ENCODE measurements around the gene PGA3. TPM values are rescaled to one million over a fixed set of nuclear protein-coding genes. Genes with fewer than 3 reads are reported as not detected.
"Not testable (repeated sequence)": the region's sequence is repeated elsewhere in the genome, so short reads cannot be mapped to it uniquely, and the experiment has no call there.

Gene PGA3
- total RNA-seq, 2 donors from 2014 or later = not detected

DNA sequence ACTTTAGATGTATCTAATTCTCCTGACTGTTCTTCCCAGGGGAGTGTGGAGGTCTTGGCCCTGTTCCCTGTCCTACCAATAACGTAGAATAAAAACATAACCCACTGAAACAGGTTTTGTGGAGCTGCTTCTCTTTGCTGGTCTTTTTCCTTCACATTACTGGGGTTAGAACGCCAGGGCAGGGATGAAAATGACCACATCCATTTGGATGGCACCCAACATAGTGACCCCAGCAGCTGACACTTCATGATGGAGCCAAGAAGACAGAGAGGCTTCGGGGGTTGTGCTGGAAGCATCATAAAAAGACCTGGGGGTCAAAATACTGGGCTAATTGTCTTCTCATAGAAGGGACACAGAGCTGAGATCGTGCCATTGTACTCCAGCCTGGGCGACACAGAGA lies 28.3 kb downstream of the PGA3 start:
- H3K27ac Mint-ChIP-seq; ATAC-seq; DNase-seq (ENCODE audit: low spot score); H3K4me1 Mint-ChIP-seq (ENCODE audit: low read depth in 2 of 2); H3K9me3 Mint-ChIP-seq; H3K36me3 Mint-ChIP-seq; H3K4me3 Mint-ChIP-seq; H3K27me3 Mint-ChIP-seq: not testable (repeated sequence)

DNA sequence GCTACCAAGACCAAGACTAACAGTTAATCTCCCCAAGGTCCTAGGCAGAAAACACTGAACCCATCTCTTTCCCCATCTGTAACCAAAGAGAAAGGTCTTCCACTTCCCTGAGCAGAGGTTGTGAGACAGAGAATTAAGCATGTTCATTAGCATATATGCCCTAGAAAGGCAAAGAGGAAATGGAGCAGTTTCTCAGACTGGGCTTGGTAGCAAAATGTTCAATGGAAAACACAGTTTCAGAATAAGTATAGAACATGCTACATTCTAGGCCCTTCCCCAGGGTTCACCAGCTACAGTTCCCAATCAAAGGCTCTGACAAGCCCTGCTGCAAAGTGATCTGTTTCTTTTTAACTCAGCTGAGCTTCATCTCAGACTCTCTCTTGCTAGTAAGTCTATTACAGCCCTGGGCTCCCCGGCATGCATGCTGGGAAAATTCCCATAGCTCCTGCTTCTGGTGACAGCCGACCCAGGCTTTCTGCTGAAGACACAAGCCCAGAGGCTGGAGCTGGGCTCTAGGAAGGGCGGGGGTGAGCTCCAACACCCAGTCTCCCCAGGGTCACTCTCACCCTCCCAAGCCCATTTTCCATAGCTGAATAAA lies 29.3 kb downstream of the PGA3 start:
- H3K4me3 Mint-ChIP-seq; H3K4me1 Mint-ChIP-seq (ENCODE audit: low read depth in 2 of 2); DNase-seq (ENCODE audit: low spot score); H3K36me3 Mint-ChIP-seq; ATAC-seq; H3K9me3 Mint-ChIP-seq; H3K27ac Mint-ChIP-seq; H3K27me3 Mint-ChIP-seq: not testable (repeated sequence)

DNA sequence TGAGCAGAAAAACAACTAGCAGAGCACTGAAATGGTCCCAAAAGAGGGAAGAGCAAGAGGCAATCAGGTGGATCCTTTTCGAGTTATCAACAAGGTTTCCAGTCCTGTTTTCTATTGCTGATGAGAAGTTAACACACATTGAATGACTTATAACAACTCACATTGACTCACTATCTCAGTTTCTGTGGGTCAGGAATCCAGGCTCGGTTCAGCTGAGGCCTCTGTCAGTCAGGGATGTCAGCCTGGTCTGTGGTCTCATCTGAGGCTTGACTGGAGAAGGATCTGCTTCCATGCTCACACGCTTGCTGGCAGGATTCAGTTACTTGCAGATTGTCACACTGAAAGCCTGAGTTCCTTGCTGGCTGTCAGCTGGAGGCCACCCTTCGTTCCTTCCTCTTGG lies 33.8 kb downstream of the PGA3 start:
- DNase-seq (ENCODE audit: low spot score); H3K36me3 Mint-ChIP-seq; H3K4me1 Mint-ChIP-seq (ENCODE audit: low read depth in 2 of 2); H3K27ac Mint-ChIP-seq; H3K4me3 Mint-ChIP-seq; ATAC-seq; H3K9me3 Mint-ChIP-seq; H3K27me3 Mint-ChIP-seq: not testable (repeated sequence)

DNA sequence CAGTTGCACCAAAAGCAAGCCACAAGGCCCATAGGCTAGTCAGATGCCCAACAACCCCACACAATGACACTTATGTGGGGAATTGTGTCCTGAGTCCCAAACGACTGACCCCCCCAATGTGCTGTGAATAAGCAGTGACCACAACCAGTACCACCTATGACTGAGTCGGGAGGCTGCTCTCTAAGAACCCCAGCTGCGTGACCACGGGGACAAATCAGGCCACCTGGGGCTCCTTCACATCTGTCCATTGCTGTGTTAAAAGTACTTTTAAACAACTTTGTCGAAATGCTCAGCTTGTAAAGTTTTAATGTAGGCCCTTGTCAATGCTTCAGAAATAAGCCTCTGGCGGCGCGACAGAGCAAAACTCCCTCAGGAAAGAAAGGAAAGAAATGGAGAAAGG lies 37.0 kb downstream of the PGA3 start:
- ATAC-seq; H3K27ac Mint-ChIP-seq; H3K9me3 Mint-ChIP-seq; H3K27me3 Mint-ChIP-seq; DNase-seq (ENCODE audit: low spot score); H3K36me3 Mint-ChIP-seq; H3K4me3 Mint-ChIP-seq; H3K4me1 Mint-ChIP-seq (ENCODE audit: low read depth in 2 of 2): not testable (repeated sequence)

DNA sequence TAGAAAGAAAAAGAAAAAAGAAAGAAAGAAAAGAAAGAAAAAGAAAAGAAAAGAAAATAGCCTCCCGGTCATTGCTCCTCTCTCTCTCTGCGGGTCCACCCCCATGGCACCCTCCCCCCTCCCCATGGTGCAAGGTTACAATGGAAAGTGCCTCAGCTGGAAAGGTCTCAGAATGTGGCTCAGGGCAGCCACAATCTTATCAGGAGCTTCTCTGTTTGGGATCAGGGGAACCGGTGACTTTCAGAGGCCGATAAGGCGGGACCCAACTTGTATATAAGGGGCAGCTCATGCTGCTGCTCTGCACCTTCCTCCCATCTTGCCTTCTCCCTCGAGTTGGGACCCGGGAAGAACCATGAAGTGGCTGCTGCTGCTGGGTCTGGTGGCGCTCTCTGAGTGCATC lies 37.6 kb downstream of the PGA3 start, which contains the start of gene PGA5:
Gene PGA5, plus strand, starts transcription at position 301 of the 400 bp plus-strand sequence. Its CDS starts 52 bp downstream, at position 353.
- H3K27me3 Mint-ChIP-seq; DNase-seq (ENCODE audit: low spot score); H3K4me1 Mint-ChIP-seq (ENCODE audit: low read depth in 2 of 2); H3K4me3 Mint-ChIP-seq; H3K36me3 Mint-ChIP-seq; H3K27ac Mint-ChIP-seq; H3K9me3 Mint-ChIP-seq; ATAC-seq: not testable (repeated sequence)

DNA sequence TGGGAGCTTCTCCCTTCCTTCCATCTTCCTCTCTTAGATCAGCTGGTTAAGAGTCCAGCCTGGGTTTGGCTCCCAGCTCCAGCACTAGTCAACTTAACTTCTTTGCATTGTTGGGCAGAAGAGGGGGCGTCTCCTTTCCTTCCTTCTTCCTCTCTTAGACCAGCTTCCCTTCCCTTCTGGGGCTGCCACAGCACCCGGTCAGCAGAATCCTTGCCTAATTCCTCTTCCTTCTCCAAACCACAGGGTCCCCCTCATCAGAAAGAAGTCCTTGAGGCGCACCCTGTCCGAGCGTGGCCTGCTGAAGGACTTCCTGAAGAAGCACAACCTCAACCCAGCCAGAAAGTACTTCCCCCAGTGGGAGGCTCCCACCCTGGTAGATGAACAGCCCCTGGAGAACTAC lies 38.2 kb downstream of the PGA3 start:
- not testable (repeated sequence) for H3K36me3 Mint-ChIP-seq; DNase-seq (ENCODE audit: low spot score)

DNA sequence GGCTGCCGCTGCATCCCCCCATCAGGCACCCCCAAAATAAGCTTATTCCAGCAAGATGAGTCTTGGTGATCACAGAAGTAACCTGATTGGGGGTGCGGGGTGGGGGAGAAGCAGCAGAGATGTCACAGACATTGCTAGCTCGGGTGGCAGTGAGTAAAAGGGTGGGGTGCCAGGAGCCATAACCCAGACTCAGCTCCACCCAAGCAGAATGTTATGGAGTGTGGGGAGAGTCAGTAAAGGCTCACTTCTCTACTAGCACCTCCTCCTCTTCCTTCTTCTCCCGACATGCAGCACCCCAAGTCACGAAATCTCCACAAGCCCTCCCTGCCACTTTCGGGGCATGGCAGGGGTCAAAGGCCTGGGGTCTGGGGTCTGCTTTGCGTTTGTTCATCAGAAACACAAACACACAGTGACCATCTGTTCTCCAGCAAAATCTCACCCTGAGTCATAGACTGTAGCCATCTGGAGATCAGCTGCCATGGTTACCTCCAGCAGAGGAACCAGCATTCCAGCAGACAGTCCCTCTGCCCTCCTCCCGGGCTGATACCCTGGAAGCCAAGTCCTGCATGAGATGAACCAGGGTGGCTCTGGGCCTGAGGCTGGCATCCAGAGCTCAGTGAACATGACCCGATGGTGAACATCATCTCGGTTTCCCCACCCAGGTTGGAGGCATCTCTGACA lies 42.1 kb downstream of the PGA3 start:
- H3K9me3 Mint-ChIP-seq; H3K4me1 Mint-ChIP-seq (ENCODE audit: low read depth in 2 of 2); ATAC-seq; H3K36me3 Mint-ChIP-seq; H3K27me3 Mint-ChIP-seq; H3K27ac Mint-ChIP-seq; H3K4me3 Mint-ChIP-seq; DNase-seq (ENCODE audit: low spot score): not testable (repeated sequence)

More for the DNA sequence above, 38.2 kb downstream of the PGA3 start:
- H3K9me3 Mint-ChIP-seq; ATAC-seq; H3K27me3 Mint-ChIP-seq; H3K27ac Mint-ChIP-seq; H3K4me3 Mint-ChIP-seq; H3K4me1 Mint-ChIP-seq (ENCODE audit: low read depth in 2 of 2): not testable (repeated sequence)

DNA sequence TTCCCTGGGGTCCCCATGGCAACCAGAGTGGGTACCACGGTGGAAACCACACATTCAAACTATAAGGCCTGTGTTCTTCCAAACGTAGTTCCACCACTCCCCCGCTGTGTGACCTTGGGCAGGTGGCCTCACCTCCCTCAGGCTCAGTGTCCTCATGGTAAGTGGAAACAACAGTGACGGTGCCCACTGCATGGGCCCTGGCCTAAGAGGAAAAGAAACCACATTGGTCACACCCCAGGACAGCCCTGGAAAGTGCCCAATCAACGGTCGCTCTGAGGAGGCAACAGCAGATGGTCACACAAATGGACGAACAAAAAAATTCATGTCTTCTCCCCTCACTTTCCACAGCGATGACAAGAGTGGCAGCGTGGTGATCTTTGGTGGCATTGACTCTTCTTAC lies 44.8 kb downstream of the PGA3 start:
- ATAC-seq; H3K27me3 Mint-ChIP-seq; H3K36me3 Mint-ChIP-seq; H3K9me3 Mint-ChIP-seq; H3K4me1 Mint-ChIP-seq (ENCODE audit: low read depth in 2 of 2); H3K27ac Mint-ChIP-seq; DNase-seq (ENCODE audit: low spot score); H3K4me3 Mint-ChIP-seq: not testable (repeated sequence)

DNA sequence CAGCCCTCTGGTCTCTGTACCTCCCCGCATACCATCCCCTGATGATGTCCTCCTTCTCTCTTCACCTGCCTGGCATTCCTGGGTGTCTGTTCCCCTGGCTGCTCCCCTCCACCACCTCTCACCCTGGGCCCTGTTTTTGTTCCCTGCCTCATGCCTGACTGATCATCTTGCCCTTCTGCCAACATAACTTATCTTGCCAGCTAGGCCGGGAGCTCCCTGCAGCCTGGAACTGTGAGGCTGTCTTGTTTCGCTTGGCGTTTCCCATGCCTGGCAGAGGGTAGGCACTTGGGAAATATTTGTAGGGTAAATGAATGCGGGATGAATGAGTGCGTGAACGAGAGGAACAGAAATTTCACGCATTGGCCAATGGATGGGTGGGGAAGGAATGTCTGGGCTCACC lies 45.9 kb downstream of the PGA3 start:
- not testable (repeated sequence) for H3K4me3 Mint-ChIP-seq; DNase-seq (ENCODE audit: low spot score); H3K9me3 Mint-ChIP-seq; ATAC-seq; H3K27ac Mint-ChIP-seq; H3K36me3 Mint-ChIP-seq; H3K27me3 Mint-ChIP-seq; H3K4me1 Mint-ChIP-seq (ENCODE audit: low read depth in 2 of 2)

DNA sequence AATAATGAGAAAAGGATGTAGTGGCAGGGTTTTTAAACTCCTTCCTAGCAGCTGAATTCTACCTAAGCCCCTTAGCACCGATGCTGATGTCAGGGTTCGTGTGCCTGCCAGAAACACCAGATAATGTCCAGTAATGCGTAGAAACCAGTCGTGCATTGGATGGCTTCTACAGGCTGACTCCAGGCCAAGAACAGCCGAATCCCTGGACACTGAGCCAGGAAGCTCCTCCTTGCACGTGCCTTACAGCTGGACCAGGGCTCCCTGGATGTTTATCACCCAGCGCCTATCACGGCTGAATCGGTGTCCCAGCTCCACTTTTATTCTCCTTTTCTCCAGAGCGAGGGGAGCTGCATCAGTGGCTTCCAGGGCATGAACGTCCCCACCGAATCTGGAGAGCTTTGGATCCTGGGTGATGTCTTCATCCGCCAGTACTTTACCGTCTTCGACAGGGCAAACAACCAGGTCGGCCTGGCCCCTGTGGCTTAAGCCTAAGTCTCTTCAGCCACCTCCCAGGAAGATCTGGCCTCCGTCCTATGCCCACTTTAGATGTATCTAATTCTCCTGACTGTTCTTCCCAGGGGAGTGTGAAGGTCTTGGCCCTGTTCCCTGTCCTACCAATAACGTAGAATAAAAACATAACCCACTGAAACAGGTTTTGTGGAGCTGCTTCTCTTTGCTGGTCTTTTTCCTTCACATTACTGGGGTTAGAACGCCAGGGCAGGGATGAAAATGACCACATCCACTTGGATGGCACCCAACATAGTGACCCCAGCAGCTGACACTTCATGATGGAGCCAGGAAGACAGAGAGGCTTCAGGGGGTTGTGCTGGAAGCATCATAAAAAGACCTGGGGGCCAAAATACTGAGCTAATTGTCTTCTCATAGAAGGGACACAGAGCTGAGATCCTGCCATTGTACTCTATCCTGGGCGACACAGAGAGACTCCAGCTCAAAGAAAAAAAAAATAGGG lies 47.8 kb downstream of the PGA3 start:
- not testable (repeated sequence) for H3K27ac Mint-ChIP-seq; H3K4me3 Mint-ChIP-seq; H3K9me3 Mint-ChIP-seq; ATAC-seq; DNase-seq (ENCODE audit: low spot score); H3K36me3 Mint-ChIP-seq; H3K4me1 Mint-ChIP-seq (ENCODE audit: low read depth in 2 of 2); H3K27me3 Mint-ChIP-seq

DNA sequence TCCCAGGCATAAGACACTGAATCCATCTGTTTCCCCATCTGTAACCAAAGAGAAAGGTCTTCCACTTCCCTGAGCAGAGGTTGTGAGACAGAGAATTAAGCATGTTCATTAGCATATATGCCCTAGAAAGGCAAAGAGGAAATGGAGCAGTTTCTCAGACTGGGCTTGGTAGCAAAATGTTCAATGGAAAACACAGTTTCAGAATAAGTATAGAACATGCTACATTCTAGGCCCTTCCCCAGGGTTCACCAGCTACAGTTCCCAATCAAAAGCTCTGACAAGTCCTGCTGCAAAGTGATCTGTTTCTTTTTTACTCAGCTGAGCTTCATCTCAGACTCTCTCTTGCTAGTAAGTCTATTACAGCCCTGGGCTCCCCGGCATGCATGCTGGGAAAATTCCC lies 49.0 kb downstream of the PGA3 start:
- H3K27me3 Mint-ChIP-seq; H3K27ac Mint-ChIP-seq; H3K9me3 Mint-ChIP-seq; H3K4me3 Mint-ChIP-seq; ATAC-seq; H3K36me3 Mint-ChIP-seq; H3K4me1 Mint-ChIP-seq (ENCODE audit: low read depth in 2 of 2); DNase-seq (ENCODE audit: low spot score): not testable (repeated sequence)

DNA sequence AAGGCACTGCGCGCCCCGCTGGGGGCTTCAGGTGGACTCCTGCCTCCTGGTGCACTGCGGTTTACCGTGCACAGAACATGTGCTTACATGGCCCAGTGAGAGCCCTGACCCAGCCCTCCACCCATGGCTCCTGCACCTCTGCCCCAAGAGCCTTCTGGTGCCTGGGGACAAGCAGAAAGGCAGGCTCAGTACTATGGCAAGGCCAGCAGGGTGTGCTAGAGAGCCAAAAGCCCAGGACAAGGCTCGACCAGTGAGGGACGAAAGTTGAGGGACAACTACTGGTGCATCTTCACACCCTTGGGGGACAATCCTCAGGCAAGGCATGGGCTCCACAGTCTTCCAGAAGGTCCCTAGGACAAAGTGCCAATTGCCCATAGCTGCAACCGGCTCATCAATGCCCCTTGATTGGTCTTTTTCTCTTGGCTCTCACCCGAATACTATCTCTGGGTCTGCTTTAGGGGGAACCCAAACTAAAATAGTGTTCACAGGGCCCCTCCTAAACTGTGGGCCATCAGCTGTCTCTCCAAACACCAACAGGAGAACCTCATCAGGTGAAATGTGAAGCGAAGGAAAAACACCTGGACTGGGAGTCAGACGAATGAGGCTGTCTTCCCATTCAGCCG lies 51.2 kb downstream of the PGA3 start:
- Mint-ChIP-seq H3K9me3 (no peaks in the 10 kb centered on the region), H3K4me3 (no peak overlapping the region), H3K36me3 (no peaks in the 10 kb centered on the region), H3K27me3 (peaks cover 0 to 6% of the 10 kb centered on the region in 2 donors), H3K27ac (no peak overlapping the region), H3K4me1 (ENCODE audit: low read depth in 2 of 2) (no peaks in the 10 kb centered on the region)
- DNase-seq (ENCODE audit: low spot score) (peak; percentile 66), ATAC-seq (peak; percentile 72 to 76)

DNA sequence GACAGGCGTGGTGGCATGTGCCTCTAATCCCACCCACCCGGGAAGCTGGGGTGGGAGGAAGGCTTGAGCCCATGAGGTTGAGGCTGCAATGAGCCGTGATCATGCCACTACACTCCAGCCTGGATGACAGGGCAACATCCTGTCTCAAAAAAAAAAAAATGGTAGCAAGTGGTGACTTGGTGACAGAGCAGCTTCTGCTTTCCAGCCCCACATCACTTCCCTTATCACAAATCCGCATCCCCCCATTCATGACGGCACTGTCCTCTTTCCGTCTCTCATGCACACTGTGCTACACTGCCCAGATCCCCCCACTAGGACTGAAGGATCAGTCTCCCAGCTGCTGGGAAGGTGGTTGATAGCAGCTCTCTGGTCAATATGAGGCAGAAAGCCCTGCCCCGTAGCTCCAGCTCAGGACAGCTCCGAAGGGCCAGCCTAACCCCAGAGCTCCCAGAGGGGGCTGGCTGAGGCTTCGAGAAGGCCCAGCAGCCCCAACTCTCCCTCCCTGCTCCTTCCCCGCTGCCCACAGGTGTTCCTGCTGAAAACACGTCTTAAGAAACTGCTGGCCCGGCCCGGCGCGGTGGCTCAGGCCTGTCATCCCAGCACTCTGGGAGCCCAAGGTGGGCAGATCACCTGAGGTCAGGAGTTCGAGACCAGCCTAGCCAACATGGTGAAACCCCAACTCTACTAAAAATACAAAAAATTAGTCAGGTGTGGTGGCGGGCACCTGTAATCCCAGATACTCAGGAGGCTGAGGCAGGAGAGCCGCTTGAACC lies 53.6 kb downstream of the PGA3 start:
- Mint-ChIP-seq H3K9me3 (no peaks in the 10 kb centered on the region), H3K4me3 (no peak overlapping the region), H3K36me3 (no peaks in the 10 kb centered on the region), H3K27ac (no peak overlapping the region), H3K27me3 (peaks cover 5 to 8% of the 10 kb centered on the region in 2 donors), H3K4me1 (ENCODE audit: low read depth in 2 of 2) (no peaks in the 10 kb centered on the region)
- ATAC-seq (no peak), DNase-seq (ENCODE audit: low spot score) (no peak)
